HG03108 (cell line): ENCODE results near the gene NTN1.
"Not testable (repeated sequence)": the region's sequence is repeated elsewhere in the genome, so short reads cannot be mapped to it uniquely, and the experiment has no call there.

Source experiments
- ATAC-seq: cut with Tn5 transposase; IDR thresholded peaks from one replicate; pipeline ENCODE4 v1.9.1; 2021; ENCODE audit warnings: moderate library complexity; ENCODE audit not compliant: unreplicated experiment

NTN1 gene

GRCh38 chr17:9150446-9151090 is 129.3 kb downstream of the NTN1 start:
- no peak for ATAC-seq

GRCh38 chr17:9151091-9151490 is 129.8 kb downstream of the NTN1 start:
- no peak for ATAC-seq

- not testable (repeated sequence) for ATAC-seq
These were observed 130.4 kb downstream of the NTN1 start for GRCh38 chr17:9151740-9152139.

- no peak for ATAC-seq
These were observed 137.5 kb downstream of the NTN1 start for GRCh38 chr17:9158544-9159452.

GRCh38 chr17:9162275-9162985 is 141.1 kb downstream of the NTN1 start:
- ATAC-seq = no peak

GRCh38 chr17:9166788-9167187 is 145.5 kb downstream of the NTN1 start:
- ATAC-seq = no peak

- no peak for ATAC-seq
These were observed 146.1 kb downstream of the NTN1 start for GRCh38 chr17:9167379-9167778.

GRCh38 chr17:9169116-9169515 is 147.8 kb downstream of the NTN1 start:
- ATAC-seq = no peak

GRCh38 chr17:9170336-9170735 is 149.0 kb downstream of the NTN1 start:
- ATAC-seq = no peak

GRCh38 chr17:9170853-9171252 is 149.5 kb downstream of the NTN1 start:
- ATAC-seq = no peak

- no peak for ATAC-seq
These were observed 152.2 kb downstream of the NTN1 start for GRCh38 chr17:9173386-9173983.

GRCh38 chr17:9174312-9174711 is 153.0 kb downstream of the NTN1 start:
- ATAC-seq = no peak

GRCh38 chr17:9174779-9175574 is 153.7 kb downstream of the NTN1 start:
- no peak for ATAC-seq

- no peak for ATAC-seq
These were observed 154.6 kb downstream of the NTN1 start for GRCh38 chr17:9175700-9176467.

GRCh38 chr17:9177212-9177611 is 155.9 kb downstream of the NTN1 start:
- ATAC-seq = no peak

GRCh38 chr17:9178319-9178718 is 157.0 kb downstream of the NTN1 start:
- ATAC-seq = no peak

GRCh38 chr17:9179602-9180001 is 158.3 kb downstream of the NTN1 start:
- no peak for ATAC-seq

GRCh38 chr17:9181640-9182039 is 160.3 kb downstream of the NTN1 start:
- ATAC-seq = no peak

GRCh38 chr17:9183306-9183705 is 162.0 kb downstream of the NTN1 start:
- no peak for ATAC-seq

GRCh38 chr17:9185142-9185541 is 163.8 kb downstream of the NTN1 start:
- ATAC-seq = no peak
